Measurements from ENCODE around the gene IMMP2L.

DNA sequence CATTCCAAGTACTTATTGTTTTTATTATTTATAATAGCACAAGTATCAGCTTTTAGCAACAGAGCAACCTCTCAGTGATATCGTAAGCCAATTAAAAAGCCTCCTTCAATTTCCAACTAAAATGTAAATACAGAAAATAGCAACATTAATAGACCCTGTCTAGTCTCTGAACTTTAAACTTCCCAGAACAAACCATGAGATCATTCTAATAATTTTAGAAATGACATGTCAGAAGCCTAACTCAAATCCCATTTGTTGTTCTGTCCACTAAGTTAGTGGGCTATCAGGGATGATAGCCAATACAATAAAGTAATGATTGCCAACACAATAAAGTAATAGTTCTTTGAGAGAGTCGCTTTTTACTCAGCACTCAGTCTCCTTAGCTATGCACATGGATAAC, 493.7 kb downstream of the IMMP2L start:
- no peak for TF ChIP-seq EZH2 (IDR thresholded peaks at IDR 0.05; ENCODE audit: insufficient read depth, poor library complexity, severe bottlenecking)
- TF ChIP-seq EZH2phosphoT487 (IDR thresholded peaks at IDR 0.05; ENCODE audit: insufficient read depth, low read depth) = no peak

All from GM23248 (cell line).